GM23248 (cell line): ENCODE results near the gene RBMX. TPM values are rescaled to one million over a fixed set of nuclear protein-coding genes. Genes with fewer than 3 reads are reported as not detected.

ENCODE experiments used
- DNase-seq: peaks from one replicate; pipeline ENCODE4 v3.0.0-alpha.2; 2015
- H2AFZ ChIP-seq: fragments of 200-600 bp; sonication (generic); 2 replicates; pipeline ENCODE4 v1.6.1; 2016; ENCODE audit warnings: antibody characterized with exemption
- H3F3A ChIP-seq: fragments of 200-600 bp; sonication (generic); 2 replicates; pipeline ENCODE4 v1.6.1; 2016; ENCODE audit warnings: mild to moderate bottlenecking, antibody characterized with exemption, mixed run types; ENCODE audit not compliant: insufficient read depth
- H3K27ac ChIP-seq: fragments of 200-600 bp; sonication (generic); 2 replicates; pipeline ENCODE4 v1.5.1; 2016; ENCODE audit warnings: mild to moderate bottlenecking
- H3K27me3 ChIP-seq: fragments of 200-600 bp; sonication (generic); replicated peaks from 2 replicates; pipeline ENCODE4 v1.6.1; 2016; ENCODE audit warnings: mild to moderate bottlenecking; ENCODE audit not compliant: insufficient read depth
- H3K36me3 ChIP-seq: fragments of 200-600 bp; sonication (generic); 2 replicates; pipeline ENCODE4 v1.6.1; 2016; ENCODE audit warnings: low read depth, mild to moderate bottlenecking
- H3K4me1 ChIP-seq: fragments of 200-600 bp; sonication (generic); 2 replicates; pipeline ENCODE4 v1.6.1; 2016; ENCODE audit warnings: mild to moderate bottlenecking; ENCODE audit not compliant: insufficient read depth
- H3K4me2 ChIP-seq: fragments of 200-600 bp; sonication (generic); one replicate; pipeline ENCODE4 v1.6.1; 2016; ENCODE audit warnings: mild to moderate bottlenecking; ENCODE audit not compliant: unreplicated experiment
- H3K4me3 ChIP-seq: fragments of 200-600 bp; sonication (generic); 2 replicates; pipeline ENCODE4 v1.5.1; 2016; ENCODE audit warnings: mild to moderate bottlenecking
- H3K79me2 ChIP-seq: fragments of 200-600 bp; sonication (generic); 2 replicates; pipeline ENCODE4 v1.6.1; 2016; ENCODE audit warnings: mild to moderate bottlenecking; ENCODE audit not compliant: insufficient read depth
- H3K9ac ChIP-seq: fragments of 200-600 bp; sonication (generic); 2 replicates; pipeline ENCODE4 v1.6.1; 2016; ENCODE audit warnings: mild to moderate bottlenecking
- H3K9me2 ChIP-seq: fragments of 200-600 bp; sonication (generic); 2 replicates; pipeline ENCODE4 v1.6.1; 2016; ENCODE audit warnings: mixed run types, mild to moderate bottlenecking, moderate library complexity; ENCODE audit not compliant: insufficient read depth
- H3K9me3 ChIP-seq: fragments of 200-600 bp; sonication (generic); one replicate; pipeline ENCODE4 v1.6.1; 2017; ENCODE audit warnings: low read depth
- H4K20me1 ChIP-seq: fragments of 200-600 bp; sonication (generic); 2 replicates; pipeline ENCODE4 v1.6.0; 2016; ENCODE audit not compliant: insufficient read depth
- EZH2 ChIP-seq: fragments of 200-600 bp; sonication (generic); IDR thresholded peaks from 2 replicates; pipeline ENCODE4 v1.6.1; 2018; ENCODE audit warnings: antibody characterized with exemption, mild to moderate bottlenecking; ENCODE audit not compliant: insufficient read depth, poor library complexity, severe bottlenecking
- EZH2phosphoT487 ChIP-seq: fragments of 200-600 bp; sonication (generic); IDR thresholded peaks from 2 replicates; pipeline ENCODE4 v1.6.1; 2018; ENCODE audit warnings: antibody characterized with exemption, moderate library complexity, mild to moderate bottlenecking, low read depth; ENCODE audit not compliant: insufficient read depth
- WGBS, 2 experiments: methylation state at CpG; one replicate each; pipeline ENCODE4 v1.1.6; 2015 to 2017; ENCODE audit warnings: low lambda C conversion rate in 2 of 2, low coverage in 1 of 2; ENCODE audit errors: missing lambda C conversion rate in 2 of 2; 5-methylcytosine and 5-hydroxymethylcytosine counted together
- in situ Hi-C: fragments of 300-500 bp; cut with MboI; formaldehyde crosslinking; loops from 2 replicates; pipeline ENCODE4 v1.15.0; 2020
- polyA plus RNA-seq: library from polyadenylated mRNA; unstranded; fragments of >200 nt; fragmentation: Nextera tagmentation; extraction: Ambion mirVana; gene quantifications from 2 replicates; pipeline ENCODE4 v1.2.1, GENCODE V29; 2016
- total RNA-seq: library from RNA; depleted of rRNA; stranded (reverse); fragments of >200 nt; shearing (Covaris generic); gene quantifications from 2 replicates; pipeline ENCODE4 v1.2.3, GENCODE V29; 2014

The RBMX gene
- total and polyA plus RNA-seq, 2 experiments from 2014 or later, result 82.5 to 217 TPM

GRCh38 chrX:136839196-136839595, 41.3 kb downstream of the RBMX start:
- DNase-seq, result peak; percentile 22
- H3K79me2 ChIP-seq, result no peaks in the 10 kb centered on the region
- no peak overlapping the region for H3K4me3 ChIP-seq
- peaks cover 7% of the 10 kb centered on the region; the same call in 1 of the 2 replicates for H3K4me1 ChIP-seq
- no peak overlapping the region for H3K9ac ChIP-seq
- in situ Hi-C loops, result no loop called here
- H3K27ac ChIP-seq, result no peak overlapping the region
- H3K27me3 ChIP-seq, result no peaks in the 10 kb centered on the region
- H4K20me1 ChIP-seq, result no peaks in the 10 kb centered on the region
- H3F3A ChIP-seq, result no peaks in the 10 kb centered on the region
- 0 to 5% methylated on average over 1 of the region's 1 CpG for WGBS, 2 experiments
- no peaks in the 10 kb centered on the region for H3K36me3 ChIP-seq
- H3K9me3 ChIP-seq, result no peaks in the 10 kb centered on the region
- H3K4me2 ChIP-seq, result no peak overlapping the region
- no peak overlapping the region for H2AFZ ChIP-seq
- no peaks in the 10 kb centered on the region for H3K9me2 ChIP-seq
- TF ChIP-seq EZH2 (no peak), EZH2phosphoT487 (no peak)

- H3K4me3 ChIP-seq, result no peak overlapping the region
- no peaks in the 10 kb centered on the region for H3K9me2 ChIP-seq
- in situ Hi-C loops, result no loop called here
- H3F3A ChIP-seq, result no peaks in the 10 kb centered on the region
- no peaks in the 10 kb centered on the region for H3K36me3 ChIP-seq
- H3K27ac ChIP-seq, result no peak overlapping the region
- no peaks in the 10 kb centered on the region for H3K9me3 ChIP-seq
- H3K79me2 ChIP-seq, result no peaks in the 10 kb centered on the region
- no peak for DNase-seq
- H4K20me1 ChIP-seq, result no peaks in the 10 kb centered on the region
- peaks cover 7% of the 10 kb centered on the region; the same call in 1 of the 2 replicates for H3K4me1 ChIP-seq
- no peak overlapping the region for H3K9ac ChIP-seq
- H3K4me2 ChIP-seq, result no peak overlapping the region
- no peaks in the 10 kb centered on the region for H3K27me3 ChIP-seq
- WGBS, 2 experiments, result 53 to 61% methylated on average over 4 of the region's 4 CpGs
- TF ChIP-seq EZH2, result no peak
- TF ChIP-seq EZH2phosphoT487, result no peak
- no peak overlapping the region for H2AFZ ChIP-seq
Measured at GRCh38 chrX:136835761-136836160, 44.8 kb downstream of the RBMX start.

GRCh38 chrX:136829413-136829812, 51.1 kb downstream of the RBMX start:
- 94 to 98% methylated on average over 5 of the region's 5 CpGs for WGBS, 2 experiments
- no peaks in the 10 kb centered on the region for H3K9me2 ChIP-seq
- no peaks in the 10 kb centered on the region for H3K27me3 ChIP-seq
- no peaks in the 10 kb centered on the region for H4K20me1 ChIP-seq
- in situ Hi-C loops, result no loop called here
- no peaks in the 10 kb centered on the region for H3K9me3 ChIP-seq
- DNase-seq, result no peak
- no peak overlapping the region for H3K4me2 ChIP-seq
- H3K79me2 ChIP-seq, result no peaks in the 10 kb centered on the region
- H3K4me3 ChIP-seq, result no peak overlapping the region
- no peaks in the 10 kb centered on the region for H3F3A ChIP-seq
- H3K4me1 ChIP-seq, result no peaks in the 10 kb centered on the region
- no peak overlapping the region for H3K9ac ChIP-seq
- H2AFZ ChIP-seq, result no peak overlapping the region
- H3K27ac ChIP-seq, result no peak overlapping the region
- no peaks in the 10 kb centered on the region for H3K36me3 ChIP-seq
- no peak for TF ChIP-seq EZH2phosphoT487
- no peak for TF ChIP-seq EZH2

- no peak for TF ChIP-seq EZH2phosphoT487
- Histone ChIP-seq H3K9me2 (no peaks in the 10 kb centered on the region), H4K20me1 (no peaks in the 10 kb centered on the region), H3K27me3 (no peaks in the 10 kb centered on the region), H3K9ac (no peak overlapping the region), H3K79me2 (no peaks in the 10 kb centered on the region), H2AFZ (no peak overlapping the region), H3K27ac (no peak overlapping the region), H3K9me3 (no peaks in the 10 kb centered on the region), H3K4me3 (no peak overlapping the region), H3K4me2 (no peak overlapping the region), H3F3A (no peaks in the 10 kb centered on the region), H3K4me1 (no peaks in the 10 kb centered on the region), H3K36me3 (no peaks in the 10 kb centered on the region)
- in situ Hi-C loops, result no loop called here
- no peak for DNase-seq
- WGBS, 2 experiments, result 95 to 100% methylated on average over 1 of the region's 1 CpG
Measured at GRCh38 chrX:136828830-136829229, 51.7 kb downstream of the RBMX start.

- no peaks in the 10 kb centered on the region for H3K27me3 ChIP-seq
- H3K36me3 ChIP-seq, result no peaks in the 10 kb centered on the region
- WGBS, 2 experiments, result 33 to 37% methylated on average over 3 of the region's 3 CpGs
- no peaks in the 10 kb centered on the region for H3K9me2 ChIP-seq
- no peak overlapping the region for H3K4me3 ChIP-seq
- H3K27ac ChIP-seq, result no peak overlapping the region
- H3K9ac ChIP-seq, result no peak overlapping the region
- H3K4me1 ChIP-seq, result peaks cover 13% of the 10 kb centered on the region; the same call in 1 of the 2 replicates
- in situ Hi-C loops, result no loop called here
- no peaks in the 10 kb centered on the region for H3K9me3 ChIP-seq
- no peaks in the 10 kb centered on the region for H3K79me2 ChIP-seq
- TF ChIP-seq EZH2 (no peak), EZH2phosphoT487 (no peak)
- H2AFZ ChIP-seq, result no peak overlapping the region
- H3F3A ChIP-seq, result no peaks in the 10 kb centered on the region
- no peak overlapping the region for H3K4me2 ChIP-seq
- H4K20me1 ChIP-seq, result no peaks in the 10 kb centered on the region
- no peak for DNase-seq
Measured at GRCh38 chrX:136827026-136827425, 53.5 kb downstream of the RBMX start.
